ENCODE measurements around the gene DISP3.

Gene DISP3

DNA sequence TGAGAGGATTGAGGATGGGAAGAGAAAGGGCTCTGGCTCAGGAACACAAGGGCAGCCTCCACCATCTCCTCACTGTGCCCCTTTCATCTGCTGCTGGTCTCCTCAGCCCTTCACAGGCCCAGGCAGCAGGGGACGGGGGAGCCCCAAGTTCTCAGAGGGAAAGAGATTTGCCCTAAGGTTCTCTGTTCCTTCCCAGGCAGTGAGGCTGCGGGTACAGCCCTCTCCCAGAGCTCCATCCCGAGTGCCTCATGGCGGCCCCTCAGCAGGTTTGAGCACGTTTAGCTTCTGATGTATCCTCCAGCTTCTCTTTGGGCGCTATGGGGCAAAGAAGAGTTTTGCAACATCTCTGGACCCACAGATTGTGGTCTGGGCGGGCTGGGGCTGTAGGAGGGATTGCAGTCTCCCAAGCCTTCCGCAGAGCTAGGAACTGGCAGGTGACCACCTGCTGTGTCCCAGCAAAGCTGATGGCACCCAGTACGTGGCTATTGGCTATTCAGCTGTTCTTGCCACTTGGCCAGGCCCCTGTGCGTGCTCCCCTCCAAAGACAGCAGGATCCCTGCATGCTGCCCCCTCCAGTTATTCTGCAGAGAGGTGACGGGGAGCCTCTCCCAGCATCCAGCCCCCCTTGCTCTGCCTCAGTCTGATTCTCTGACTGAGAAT, 10.1 kb downstream of the DISP3 start:
- no peak for DNase-seq

DNA sequence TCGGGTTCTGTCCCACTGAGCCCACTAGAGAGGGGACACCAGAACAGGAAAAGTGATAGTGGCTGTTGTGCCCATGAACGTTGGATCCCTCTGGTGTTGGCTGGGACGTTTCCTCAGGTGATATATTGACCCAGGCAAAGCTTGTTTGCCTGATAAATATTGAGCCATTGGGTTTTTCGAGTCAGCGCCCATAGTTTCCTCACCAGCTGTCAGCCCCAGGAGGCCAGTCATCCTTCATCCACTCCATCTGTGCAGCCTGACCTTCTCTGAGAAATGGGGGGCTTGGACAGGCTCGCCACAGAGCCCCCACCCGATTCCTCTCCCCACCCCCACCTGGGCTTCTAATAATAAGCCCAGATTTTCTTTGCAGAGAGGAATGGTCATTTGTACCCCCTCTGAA, 13.3 kb downstream of the DISP3 start:
- DNase-seq, result no peak

DNA sequence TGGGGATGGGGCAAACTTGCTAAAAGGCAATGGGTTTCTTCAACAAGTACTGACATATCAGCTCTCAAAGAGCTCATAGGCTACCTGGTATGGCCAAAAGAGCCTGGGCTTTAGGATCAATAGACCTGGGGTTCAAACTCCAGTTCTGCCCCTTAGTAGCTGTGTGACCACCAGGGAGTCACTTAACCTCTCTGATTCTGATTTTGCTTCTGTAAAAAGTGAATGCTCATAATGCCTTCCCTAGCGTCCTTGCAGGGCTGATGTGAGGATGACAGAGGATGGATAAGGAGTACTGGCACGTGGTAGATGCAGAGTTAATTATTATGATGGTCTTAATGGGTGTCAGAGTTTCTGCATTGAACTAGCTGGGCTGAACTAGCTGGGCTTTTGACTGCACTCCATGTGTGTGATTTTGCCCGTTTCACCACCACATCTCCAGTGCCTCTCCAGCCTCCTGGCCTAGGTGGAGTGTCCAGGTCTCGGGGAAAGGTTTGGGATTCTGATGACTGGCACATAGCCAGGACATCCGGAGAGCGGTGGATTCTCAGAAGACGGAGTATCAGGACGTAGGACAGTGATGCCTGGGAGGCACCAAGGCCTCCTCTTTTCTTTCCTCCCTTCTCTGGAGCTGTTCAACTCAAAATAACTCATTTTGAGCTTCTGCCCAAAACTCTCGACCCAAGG, 15.2 kb downstream of the DISP3 start:
- DNase-seq, result no peak

DNA sequence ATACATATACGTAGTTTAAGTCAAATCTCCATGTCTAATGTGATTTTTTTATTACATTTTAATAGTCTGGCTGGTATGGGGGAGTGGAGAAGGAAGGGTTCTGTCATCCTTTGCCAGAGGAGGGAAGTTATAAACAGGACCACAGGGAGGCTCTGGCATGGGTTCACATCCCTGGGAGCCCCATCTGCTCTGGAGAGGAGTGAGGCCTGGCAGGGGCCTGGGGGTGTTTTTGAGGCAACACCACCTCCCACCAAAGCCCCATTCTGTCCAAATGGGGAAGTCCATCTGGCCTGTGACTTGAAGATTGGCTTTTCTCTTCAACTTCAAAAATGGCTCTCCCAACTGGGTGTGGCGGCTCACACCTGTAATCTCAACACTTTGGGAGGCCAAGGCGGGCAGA, 15.8 kb downstream of the DISP3 start:
- no peak for DNase-seq

DNA sequence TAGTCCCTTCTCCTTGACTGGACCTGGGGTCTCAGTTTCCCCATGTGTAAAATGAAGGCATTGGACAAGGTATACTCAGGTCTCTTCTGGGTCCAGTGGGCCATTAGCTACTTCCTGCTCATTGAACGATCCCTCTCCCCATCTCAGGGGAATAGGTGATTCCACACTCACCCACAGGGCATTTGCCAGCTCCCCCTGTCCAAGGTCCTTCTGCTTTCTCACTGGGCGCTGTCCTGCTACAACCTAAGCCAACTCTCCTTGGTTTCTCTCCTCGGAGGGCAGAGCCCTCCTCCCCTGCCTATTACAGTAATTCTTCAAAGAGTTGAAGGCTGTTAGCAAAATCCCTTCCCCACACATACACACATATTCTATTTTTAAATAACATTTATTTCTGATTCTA, 16.6 kb downstream of the DISP3 start:
- no peak for DNase-seq

DNA sequence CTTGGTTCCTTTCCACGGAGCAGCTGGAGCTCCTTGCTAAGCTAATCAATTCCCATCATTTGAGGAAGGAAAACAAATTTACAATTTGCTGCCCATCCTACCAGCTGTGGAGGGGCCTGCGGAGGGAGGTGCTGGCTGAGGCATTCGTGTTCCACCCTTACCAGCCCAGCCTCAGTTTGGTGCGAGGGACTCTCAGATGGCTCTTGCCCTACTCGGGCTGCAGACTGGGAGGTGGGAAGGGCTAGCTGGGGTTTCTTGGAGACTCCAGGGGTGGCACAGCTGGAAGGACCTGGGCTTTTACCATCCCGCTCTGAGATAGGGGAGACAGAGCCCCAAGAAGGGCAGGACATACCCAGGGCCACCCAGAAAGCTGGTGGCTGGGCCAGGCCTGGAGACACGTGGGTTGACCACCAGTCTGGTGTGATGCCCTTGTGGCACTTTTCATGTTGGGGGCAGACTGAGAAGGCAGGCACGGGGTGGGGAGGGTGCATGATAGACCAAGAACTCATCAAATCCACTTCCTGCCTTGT, 17.7 kb downstream of the DISP3 start:
- no peak for DNase-seq

DNA sequence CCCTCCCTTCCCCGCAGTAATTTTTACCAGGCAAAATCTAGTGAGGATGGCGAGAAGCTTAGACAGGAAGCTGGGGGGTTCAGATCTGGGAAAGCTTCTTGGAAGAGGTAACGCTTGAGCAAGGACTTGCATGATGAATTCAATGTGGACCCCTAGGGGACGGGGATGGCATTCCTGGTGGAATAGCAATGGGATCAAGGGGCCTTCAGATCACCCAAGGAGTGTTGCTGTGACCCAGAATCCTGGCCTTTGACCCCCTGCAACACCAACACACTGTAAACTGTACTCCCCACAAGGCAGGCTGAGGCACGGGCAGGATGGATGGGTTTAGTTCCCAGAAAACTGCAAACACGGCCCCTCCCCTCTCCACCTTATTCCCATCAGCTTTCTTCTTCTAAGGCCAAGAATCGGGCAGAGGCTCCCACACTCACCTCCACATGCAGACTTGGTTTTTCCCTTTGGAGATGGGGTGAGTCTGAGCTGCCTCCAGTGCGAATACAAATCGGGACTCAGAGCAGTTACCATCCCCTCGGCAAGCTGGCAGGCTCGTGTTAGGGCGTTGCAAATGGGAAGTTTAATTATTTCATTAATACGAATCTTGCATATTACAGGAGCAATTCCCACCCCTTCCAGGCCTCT, 20.1 kb downstream of the DISP3 start:
- no peak for DNase-seq

DNA sequence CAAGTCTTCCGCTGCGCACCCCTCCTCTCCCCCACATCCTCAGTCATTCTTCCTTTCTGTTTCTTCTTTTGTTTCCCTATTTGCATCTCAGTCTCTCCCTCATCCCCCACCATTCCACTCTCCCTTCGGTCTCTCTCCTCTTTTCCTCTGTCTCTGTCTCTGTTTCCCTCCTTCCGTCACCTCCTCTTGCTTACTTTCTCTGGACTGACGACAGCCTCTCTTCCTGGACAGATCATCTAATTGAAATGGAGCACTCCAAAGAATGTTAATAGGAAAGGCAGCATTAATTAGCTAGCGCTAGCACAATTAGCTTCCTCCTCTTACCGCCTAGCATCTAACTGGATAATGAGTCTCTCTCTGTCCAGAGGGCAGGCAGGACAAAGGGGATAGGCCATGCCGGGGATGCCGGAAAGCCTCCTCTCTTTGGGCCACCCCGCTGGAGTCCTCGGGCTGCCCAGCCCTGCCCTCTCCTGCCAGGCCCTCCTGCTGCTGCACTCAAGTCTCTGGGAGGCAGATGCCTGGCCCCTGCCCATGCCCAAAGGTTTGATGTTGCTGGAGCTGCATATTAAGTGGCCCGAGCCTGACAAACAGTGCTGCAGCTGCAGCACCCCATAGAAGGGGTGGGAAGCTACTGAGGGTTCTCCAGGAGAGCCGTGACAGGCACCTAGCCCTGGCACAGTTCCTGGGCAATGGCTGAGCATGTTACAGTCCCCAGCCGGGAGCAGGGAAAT, 20.8 kb downstream of the DISP3 start:
- DNase-seq, result no peak

DNA sequence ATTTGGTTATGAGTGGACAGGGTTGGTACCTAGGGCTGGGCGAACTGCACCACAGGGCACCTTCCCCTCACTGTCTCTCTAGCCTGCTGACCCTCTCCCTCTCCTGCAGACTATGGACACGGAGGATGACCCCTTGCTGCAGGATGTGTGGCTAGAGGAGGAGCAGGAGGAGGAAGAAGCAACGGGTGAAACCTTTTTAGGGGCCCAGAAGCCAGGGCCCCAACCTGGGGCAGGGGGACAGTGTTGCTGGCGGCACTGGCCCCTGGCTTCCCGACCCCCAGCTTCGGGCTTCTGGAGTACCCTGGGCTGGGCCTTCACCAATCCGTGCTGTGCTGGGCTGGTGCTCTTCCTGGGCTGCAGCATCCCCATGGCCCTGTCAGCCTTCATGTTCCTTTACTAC, 21.9 kb downstream of the DISP3 start:
- DNase-seq, result no peak

DNA sequence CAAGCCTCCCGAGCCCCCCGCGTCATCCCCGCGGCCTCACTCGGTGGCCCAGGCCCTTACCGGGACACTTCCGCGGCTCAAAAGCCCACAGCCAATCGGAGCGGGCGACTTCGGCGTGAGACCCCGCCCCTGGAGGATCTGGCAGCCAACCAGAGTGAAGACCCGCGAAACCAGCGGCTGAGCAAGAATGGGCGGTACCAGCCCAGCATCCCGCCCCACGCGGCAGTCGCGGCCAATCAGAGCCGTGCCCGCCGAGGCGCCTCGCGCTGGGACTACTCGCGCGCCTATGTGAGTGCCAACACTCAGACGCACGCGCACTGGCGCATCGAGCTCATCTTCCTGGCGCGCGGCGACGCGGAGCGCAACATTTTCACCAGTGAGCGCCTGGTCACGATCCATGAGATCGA, 22.5 kb downstream of the DISP3 start:
- no peak for DNase-seq

DNA sequence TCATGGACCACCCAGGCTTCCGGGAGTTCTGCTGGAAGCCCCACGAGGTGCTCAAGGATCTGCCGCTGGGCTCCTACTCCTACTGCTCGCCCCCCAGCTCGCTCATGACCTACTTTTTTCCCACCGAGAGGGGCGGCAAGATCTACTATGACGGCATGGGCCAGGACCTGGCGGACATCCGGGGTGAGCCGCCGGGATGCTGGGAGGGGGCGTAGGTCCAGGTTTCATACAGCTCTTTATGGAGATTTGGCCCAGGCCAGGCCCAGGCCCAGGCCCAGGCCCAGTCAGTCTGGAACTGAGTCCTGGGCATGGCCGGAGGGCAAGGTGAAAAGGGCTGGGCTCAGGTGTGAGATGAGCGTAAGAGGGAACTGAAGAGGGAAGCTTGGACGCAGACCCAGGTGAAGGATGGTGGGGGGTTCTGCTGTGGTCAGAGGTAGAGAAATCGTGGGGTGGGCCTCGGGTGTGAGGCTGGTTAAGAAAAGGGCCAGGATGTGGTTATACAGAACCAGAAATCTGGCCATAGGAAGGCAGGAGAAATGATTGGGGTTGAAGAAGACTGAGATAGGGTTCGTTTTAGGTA, 23.0 kb downstream of the DISP3 start:
- DNase-seq, result no peak

DNA sequence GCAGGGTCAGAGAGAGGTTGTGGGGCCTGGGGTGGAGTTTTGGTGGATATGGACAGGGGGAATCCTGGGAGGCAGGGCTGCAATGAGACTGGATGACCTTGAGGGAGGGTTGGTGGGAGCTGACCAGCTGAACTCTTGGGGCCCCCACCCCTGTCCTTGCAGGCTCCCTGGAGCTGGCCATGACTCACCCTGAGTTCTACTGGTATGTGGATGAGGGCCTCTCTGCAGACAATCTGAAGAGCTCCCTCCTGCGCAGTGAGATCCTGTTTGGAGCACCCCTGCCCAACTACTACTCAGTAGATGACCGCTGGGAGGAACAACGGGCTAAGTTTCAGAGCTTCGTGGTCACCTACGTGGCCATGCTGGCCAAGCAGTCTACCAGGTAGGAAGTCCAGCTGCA, 23.6 kb downstream of the DISP3 start:
- DNase-seq, result no peak

DNA sequence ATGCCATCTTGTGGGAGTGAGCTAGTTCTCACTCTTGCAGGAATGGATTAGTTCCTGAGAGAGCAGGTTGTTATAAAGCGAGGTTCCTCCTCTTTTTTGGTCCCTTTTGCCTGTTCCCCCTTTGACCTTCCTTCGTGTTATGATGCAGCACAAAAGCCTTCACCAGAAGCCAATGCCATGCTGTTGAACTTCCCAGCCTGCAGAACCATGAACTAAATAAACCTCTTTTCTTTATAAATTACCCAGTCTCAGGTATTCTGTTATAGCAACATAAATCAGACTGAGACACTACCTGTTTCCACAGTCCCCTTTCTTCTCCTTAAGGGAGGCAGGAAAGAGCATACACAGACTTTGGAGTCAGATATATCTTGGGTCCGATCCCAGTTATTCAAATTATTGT, 25.6 kb downstream of the DISP3 start:
- DNase-seq, result no peak

DNA sequence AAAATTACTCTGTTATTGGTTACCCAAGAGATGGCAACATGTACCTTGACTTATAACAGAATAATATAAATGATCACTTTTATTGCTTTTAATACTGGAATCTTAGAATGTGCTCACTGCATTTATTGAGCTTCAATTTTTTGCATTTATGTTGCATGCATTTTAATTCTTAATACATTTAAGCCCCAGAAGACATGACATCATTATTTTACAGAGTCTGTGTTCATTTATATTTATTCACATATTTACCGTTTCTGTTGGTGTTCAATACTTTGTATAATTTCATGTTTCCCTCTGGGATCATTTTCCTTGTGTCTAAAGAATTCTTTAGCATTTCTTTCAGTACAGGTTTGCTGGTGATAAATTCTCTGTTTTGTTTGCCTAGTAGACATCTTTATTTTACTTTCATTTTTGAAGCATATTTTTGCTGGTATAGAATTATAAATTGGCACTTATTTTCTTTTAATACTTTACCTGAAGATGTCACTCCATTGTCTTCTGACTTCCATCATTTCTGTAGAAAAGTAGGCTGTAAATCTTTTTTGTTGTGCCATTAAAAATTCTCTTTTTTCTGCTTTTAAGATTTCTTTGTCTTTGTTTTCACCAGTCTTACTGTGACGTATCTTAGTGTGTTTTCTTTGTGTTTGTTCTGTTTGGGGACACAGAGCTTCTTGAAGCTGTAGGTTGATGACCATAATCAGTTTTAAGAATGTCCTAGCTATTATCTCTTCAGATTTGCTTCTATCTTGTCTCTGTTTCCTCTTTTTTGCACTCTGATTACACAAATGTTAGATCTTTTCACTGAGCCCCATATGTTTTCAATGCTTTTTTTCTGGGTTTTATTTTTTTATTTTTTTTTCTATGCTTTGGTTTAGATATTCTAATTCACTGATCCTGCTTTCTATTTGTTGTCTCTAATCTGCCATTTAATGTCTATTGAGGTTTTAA, 26.9 kb downstream of the DISP3 start:
- DNase-seq, result no peak

DNA sequence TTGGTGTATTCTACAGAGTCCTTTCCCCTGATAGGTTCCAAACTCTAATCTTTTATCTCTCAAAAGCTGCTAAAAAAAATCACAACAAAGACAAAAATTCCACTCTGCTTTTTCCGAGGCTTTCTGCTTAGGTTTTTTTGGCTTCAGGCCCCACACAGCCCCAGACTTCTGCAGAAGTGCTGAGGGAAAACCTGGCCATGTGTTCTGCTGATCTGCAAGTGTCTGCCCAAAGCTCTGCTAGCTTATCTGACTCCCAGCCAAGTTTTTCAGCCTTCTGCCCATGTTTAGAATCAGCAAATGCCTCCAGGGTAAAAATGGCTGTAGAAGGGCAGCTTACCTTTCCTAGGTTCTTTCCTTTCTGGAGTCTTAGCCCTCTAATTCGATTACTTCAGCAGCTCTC, 28.4 kb downstream of the DISP3 start:
- no peak for DNase-seq

DNA sequence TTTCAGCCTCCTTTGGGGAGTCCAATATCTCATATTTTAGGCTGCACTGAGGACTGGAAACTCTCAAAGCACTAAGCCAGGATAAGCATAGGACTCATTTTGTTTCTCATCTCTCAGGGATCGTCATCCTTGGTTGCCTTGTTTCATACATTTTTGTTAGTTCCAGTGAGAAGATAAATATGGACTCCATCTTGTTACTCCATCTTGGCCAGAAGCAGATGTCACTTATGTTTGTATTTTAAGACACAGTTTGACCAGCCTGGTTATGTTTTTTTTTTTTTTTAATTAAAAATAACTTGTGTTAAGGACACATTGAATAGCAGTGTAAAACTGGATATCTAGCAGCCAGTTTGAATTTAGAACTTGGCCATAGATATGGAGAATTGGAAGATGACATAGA, 34.7 kb downstream of the DISP3 start:
- no peak for DNase-seq

DNA sequence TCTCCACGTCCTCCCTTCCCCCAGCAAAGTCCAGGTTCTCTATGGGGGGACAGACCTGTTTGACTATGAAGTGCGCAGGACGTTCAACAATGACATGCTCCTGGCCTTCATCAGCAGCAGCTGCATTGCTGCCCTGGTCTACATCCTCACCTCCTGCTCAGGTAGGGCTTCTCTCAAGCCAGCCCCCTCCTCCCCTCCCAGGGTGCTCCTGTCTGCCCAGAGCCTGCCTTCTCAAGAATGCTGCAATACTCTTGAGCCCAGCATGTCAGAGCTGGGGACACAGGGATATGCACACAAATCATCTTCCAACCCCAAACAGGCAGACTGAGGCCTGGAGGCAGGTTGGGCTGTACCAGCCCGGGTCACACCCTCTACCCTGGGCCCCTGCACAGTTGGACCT, 35.4 kb downstream of the DISP3 start:
- DNase-seq, result no peak

DNA sequence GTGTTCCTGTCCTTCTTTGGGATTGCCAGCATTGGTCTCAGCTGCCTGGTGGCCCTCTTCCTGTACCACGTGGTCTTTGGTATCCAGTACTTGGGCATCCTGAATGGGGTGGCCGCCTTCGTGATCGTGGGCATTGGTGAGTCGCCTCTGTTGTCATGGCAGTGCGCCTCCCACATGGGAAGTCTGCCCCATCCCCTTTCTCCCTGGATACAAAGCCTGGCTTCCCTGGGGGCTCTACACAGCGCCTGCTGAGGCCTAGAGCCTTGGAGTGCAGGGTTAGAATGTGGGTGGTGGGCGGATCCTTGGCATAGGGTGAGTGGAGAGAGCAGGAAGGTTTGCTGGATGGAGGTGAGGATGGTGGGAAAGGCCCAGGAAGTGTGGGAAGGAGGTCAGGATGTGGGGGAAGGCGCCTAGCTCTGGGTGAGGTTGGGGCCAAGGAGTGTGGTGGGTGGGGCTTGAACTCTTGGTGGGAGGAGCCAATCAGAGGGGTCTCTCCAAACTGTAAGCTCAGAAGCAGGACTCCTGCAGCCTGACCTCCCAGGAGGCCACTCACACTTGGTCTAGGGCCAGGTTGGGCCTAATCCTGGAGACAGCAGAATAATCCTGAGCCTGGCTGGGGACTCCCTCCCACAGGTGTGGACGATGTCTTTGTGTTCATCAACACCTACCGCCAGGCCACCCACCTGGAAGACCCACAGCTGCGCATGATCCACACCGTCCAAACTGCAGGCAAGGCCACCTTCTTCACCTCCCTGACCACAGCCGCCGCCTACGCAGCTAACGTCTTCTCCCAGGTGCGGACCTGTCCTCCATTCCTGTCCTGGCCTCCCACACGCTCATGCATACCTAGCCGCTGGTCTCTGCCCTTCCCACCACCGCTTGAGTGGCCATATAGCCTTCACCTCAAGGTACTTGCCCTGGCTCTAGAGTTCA, 36.7 kb downstream of the DISP3 start:
- no peak for DNase-seq

DNA sequence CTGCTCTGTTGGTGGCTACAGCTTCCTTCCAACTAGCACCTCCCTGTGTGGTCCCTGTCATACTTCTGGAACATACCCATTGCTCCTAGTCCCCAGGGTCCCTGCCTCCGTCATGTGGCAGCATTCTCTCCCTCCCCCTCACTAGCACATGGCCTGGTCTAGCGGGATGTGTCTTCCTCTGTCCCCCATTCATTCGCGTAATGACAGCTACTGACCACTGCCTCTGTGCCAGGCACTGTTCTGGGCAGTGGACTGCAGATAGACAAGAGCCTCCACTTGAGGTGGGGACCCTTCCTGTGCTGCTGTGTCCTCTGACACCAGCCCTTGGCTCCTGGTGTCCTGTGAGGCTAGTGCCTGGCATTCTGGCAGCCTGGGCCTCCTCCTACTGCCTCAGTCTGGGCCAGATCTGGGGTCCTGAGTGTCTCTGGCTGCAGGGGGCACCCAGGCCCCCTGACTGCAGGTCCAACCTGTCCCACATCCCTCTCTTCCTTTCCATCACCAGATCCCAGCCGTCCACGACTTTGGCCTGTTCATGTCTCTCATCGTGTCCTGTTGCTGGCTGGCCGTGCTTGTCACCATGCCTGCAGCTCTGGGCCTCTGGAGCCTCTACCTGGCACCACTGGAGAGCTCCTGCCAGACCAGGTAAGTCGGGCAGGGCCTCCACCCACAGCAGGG, 38.1 kb downstream of the DISP3 start:
- DNase-seq, result no peak

DNA sequence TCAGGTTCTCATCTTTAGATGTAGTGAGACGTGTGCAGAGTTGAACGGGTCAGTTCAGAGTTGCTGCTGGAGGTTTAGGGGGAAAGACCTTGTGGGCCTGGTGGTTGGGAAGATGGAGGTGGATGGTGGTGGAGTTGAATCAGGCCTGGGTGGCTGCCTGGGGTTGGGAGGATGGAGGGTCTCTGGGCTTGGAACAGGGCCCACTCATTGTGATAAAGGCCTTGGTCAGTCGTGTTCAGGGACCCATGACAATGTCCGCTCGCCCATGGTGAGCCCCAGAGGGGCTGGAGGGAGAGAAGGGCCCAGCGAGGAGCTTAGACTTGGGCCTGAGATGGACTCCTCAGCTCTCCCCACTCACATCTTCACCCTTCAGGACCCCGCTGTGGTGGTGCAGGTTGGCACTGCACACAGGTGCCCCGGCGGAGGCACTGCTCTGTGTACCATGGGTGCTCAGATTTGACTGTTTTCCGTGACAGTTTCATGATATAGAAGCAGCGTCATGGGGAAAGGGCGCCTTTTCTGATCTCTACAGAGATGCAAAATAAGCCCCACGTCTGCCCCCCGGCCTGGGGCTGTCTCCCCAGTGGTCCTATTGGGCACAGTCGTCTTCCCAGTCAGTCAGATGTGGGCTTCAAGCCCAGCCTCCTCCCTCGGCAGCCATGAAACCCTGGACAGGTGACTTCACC, 39.2 kb downstream of the DISP3 start:
- DNase-seq, result no peak

All from stimulated activated CD4-positive, alpha-beta T cell treated with anti-CD3 and anti-CD28 coated beads, Interleukin-4, amount 100 ng/mL, for 24 hours (primary cell).